Stimulated activated CD8-positive, alpha-beta memory T cell treated with anti-CD3 and anti-CD28 coated beads, Interleukin-4, amount 100 ng/mL, for 4 hours (primary cell): Measurements from ENCODE around the gene NIPBL.
"Not testable (repeated sequence)": the region's sequence is repeated elsewhere in the genome, so short reads cannot be mapped to it uniquely, and the experiment has no call there.

Experiments used
- DNase-seq, 2 donors: peaks; one replicate each; pipeline ENCODE4 v3.0.0-alpha.2; 2020; ENCODE audit warnings: low read depth in 2 of 2, low spot score in 1 of 2

Gene NIPBL

GRCh38 chr5:36878392-36879082 lies 2.0 kb downstream of the NIPBL start:
- no peak for DNase-seq

- DNase-seq = no peak
These were observed 2.9 kb downstream of the NIPBL start for GRCh38 chr5:36879274-36880033.

GRCh38 chr5:36880761-36881160 lies 4.2 kb downstream of the NIPBL start:
- no peak for DNase-seq

GRCh38 chr5:36881304-36881703 lies 4.7 kb downstream of the NIPBL start:
- DNase-seq = no peak

- DNase-seq = no peak
These were observed 5.2 kb downstream of the NIPBL start for GRCh38 chr5:36881807-36882206.

- DNase-seq = no peak
These were observed 5.7 kb downstream of the NIPBL start for GRCh38 chr5:36882250-36882649.

- no peak for DNase-seq
These were observed 7.4 kb downstream of the NIPBL start for GRCh38 chr5:36883894-36884462.

GRCh38 chr5:36885149-36885548 lies 8.6 kb downstream of the NIPBL start:
- no peak for DNase-seq

- DNase-seq = no peak
These were observed 9.3 kb downstream of the NIPBL start for GRCh38 chr5:36885566-36886485.

GRCh38 chr5:36886791-36887190 lies 10.2 kb downstream of the NIPBL start:
- DNase-seq = no peak

GRCh38 chr5:36887532-36887931 lies 11.0 kb downstream of the NIPBL start:
- no peak for DNase-seq

GRCh38 chr5:36888303-36888702 lies 11.7 kb downstream of the NIPBL start:
- no peak for DNase-seq

GRCh38 chr5:36889264-36889663 lies 12.7 kb downstream of the NIPBL start:
- no peak for DNase-seq

GRCh38 chr5:36891266-36891665 lies 14.7 kb downstream of the NIPBL start:
- DNase-seq = no peak

GRCh38 chr5:36892085-36892830 lies 15.7 kb downstream of the NIPBL start:
- not testable (repeated sequence) for DNase-seq

- DNase-seq = no peak
These were observed 18.4 kb downstream of the NIPBL start for GRCh38 chr5:36894954-36895353.

- DNase-seq = no peak
These were observed 19.9 kb downstream of the NIPBL start for GRCh38 chr5:36896476-36896875.

GRCh38 chr5:36897616-36898015 lies 21.0 kb downstream of the NIPBL start:
- no peak for DNase-seq

GRCh38 chr5:36899860-36900259 lies 23.3 kb downstream of the NIPBL start:
- DNase-seq = no peak

- no peak for DNase-seq
These were observed 23.7 kb downstream of the NIPBL start for GRCh38 chr5:36900283-36900682.

GRCh38 chr5:36901077-36901476 lies 24.5 kb downstream of the NIPBL start:
- DNase-seq = not testable (repeated sequence)
